Common myeloid progenitor, CD34-positive (primary cell): ENCODE data around the gene KCNMB2.

Experiments used
- CTCF ChIA-PET: fragments of 350-600 bp; sonication (Branson Sonifier 250); formaldehyde crosslinking; loops from one replicate; lab custom pipeline; 2021; ENCODE audit warnings: antibody characterized with exemption; lab: Charles Lee
- POLR2A ChIA-PET: fragments of 350-600 bp; sonication (Branson Sonifier 250); formaldehyde crosslinking; loops from one replicate; lab custom pipeline; 2021; ENCODE audit warnings: antibody characterized with exemption; lab: Charles Lee
- DNase-seq, 3 donors: peaks; one replicate each; pipeline versions ENCODE4 v3.0.0 to v3.0.0-alpha.2; 2013
- H3K27ac ChIP-seq, 2 experiments: 1 replicate in 1 of 2; 2 replicates in 1 of 2; pipeline ENCODE4 v1.7.0; 2013; ENCODE audit warnings: inconsistent platforms in 2 of 2, low read length in 2 of 2, mild to moderate bottlenecking in 2 of 2, low read depth in 1 of 2, moderate library complexity in 1 of 2; ENCODE audit not compliant: severe bottlenecking in 2 of 2, insufficient read depth in 1 of 2, poor library complexity in 1 of 2
- H3K27me3 ChIP-seq, 5 experiments: replicated peaks in 2 of 5; 1 replicate in 3 of 5; 2 replicates in 2 of 5; pipeline versions ENCODE4 v1.6.1 to v1.7.0; 2013; ENCODE audit warnings: low read length in 4 of 5, mild to moderate bottlenecking in 2 of 5, moderate library complexity in 2 of 5, inconsistent platforms in 1 of 5; ENCODE audit not compliant: insufficient read depth in 5 of 5, control insufficient read depth in 4 of 5
- H3K36me3 ChIP-seq, 4 experiments: 1 replicate in 2 of 4; 2 replicates in 2 of 4; pipeline versions ENCODE4 v1.6.1 to v1.7.0; 2013; ENCODE audit warnings: low read length in 3 of 4, control low read depth in 1 of 4, mild to moderate bottlenecking in 1 of 4; ENCODE audit not compliant: control insufficient read depth in 4 of 4, insufficient read depth in 4 of 4
- H3K4me1 ChIP-seq, 4 experiments: 1 replicate in 3 of 4; 2 replicates in 1 of 4; pipeline versions ENCODE4 v1.6.1 to v1.7.1; 2013; ENCODE audit warnings: low read length in 3 of 4, mild to moderate bottlenecking in 3 of 4, control low read depth in 1 of 4, inconsistent platforms in 1 of 4, moderate library complexity in 1 of 4; ENCODE audit not compliant: control insufficient read depth in 4 of 4, insufficient read depth in 4 of 4; ENCODE audit errors: control extremely low read depth in 1 of 4
- H3K4me3 ChIP-seq, 7 experiments: 1 replicate in 4 of 7; 2 replicates in 3 of 7; pipeline versions ENCODE4 v1.5.1 to v1.7.0; 2013; ENCODE audit warnings: mild to moderate bottlenecking in 7 of 7, low read length in 6 of 7, moderate library complexity in 6 of 7, inconsistent platforms in 2 of 7, low read depth in 2 of 7, control low read depth in 1 of 7; ENCODE audit not compliant: insufficient read depth in 4 of 7, control insufficient read depth in 1 of 7; ENCODE audit errors: extremely low read depth in 1 of 7
- H3K9me3 ChIP-seq, 5 experiments: 1 replicate in 4 of 5; 2 replicates in 1 of 5; pipeline versions ENCODE4 v1.6.1 to v1.7.1; 2013; ENCODE audit warnings: low read length in 4 of 5, mild to moderate bottlenecking in 2 of 5, inconsistent platforms in 1 of 5, low read depth in 1 of 5, moderate library complexity in 1 of 5; ENCODE audit not compliant: control insufficient read depth in 4 of 5, insufficient read depth in 2 of 5; ENCODE audit errors: control extremely low read depth in 1 of 5
- WGBS: methylation state at CpG from one replicate; pipeline ENCODE4 v1.1.5; 2013; ENCODE audit not compliant: insufficient coverage; 5-methylcytosine and 5-hydroxymethylcytosine counted together

Gene KCNMB2

DNA sequence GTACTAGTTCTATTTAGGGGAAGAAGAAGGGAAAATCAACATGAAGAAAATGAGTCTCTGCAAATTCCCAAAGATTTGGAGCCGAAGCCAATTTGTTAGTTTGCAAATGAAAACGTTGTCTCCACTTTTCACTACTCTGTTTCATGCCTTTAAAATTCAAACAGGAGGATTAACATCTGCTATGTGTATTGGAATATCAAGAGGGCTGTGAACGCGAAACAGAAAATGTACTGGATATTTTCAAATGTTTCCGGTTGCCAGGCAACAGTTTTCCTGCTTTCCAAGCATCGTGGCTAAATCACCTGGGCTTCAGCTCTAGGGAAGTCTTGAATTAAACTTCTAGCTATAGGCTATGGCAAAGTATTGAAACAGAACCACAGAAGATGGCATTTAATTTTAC lies 172.8 kb downstream of the KCNMB2 start:
- Histone ChIP-seq H3K27ac (no peak overlapping the region), H3K4me3 (no peak overlapping the region), H3K27me3 (no peaks in the 10 kb centered on the region), H3K4me1 (no peaks in the 10 kb centered on the region), H3K36me3 (no peaks in the 10 kb centered on the region), H3K9me3 (no peaks in the 10 kb centered on the region)
- CTCF ChIA-PET, result no interaction called here
- DNase-seq, result no peak
- WGBS, result 70% methylated on average over 3 of the region's 6 CpGs
- POLR2A ChIA-PET, result no interaction called here

DNA sequence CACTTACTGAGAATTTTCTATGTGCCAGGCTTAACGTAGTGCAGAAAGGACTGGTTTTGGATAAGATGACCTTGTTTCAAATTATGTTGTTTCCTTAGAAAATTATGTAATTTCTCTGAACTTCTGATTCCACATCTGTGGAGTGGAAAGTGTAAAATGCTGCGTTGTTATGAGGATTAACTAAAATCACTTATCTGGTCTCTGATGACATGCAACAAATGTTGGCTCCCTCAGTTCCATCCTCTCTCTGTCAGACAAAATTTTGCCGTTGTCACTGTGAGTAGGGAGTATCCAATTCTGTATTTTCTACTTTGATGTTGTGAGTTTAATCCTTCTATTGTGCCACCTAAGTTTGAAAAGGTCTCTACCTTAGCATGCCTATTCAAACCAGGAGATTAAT lies 175.5 kb downstream of the KCNMB2 start:
- Histone ChIP-seq H3K27me3 (no peaks in the 10 kb centered on the region), H3K4me1 (no peaks in the 10 kb centered on the region), H3K4me3 (no peak overlapping the region), H3K27ac (no peak overlapping the region), H3K36me3 (no peaks in the 10 kb centered on the region), H3K9me3 (no peaks in the 10 kb centered on the region)
- POLR2A ChIA-PET, result no interaction called here
- CTCF ChIA-PET, result no interaction called here
- DNase-seq, result no peak
- 88% methylated on average over 1 of the region's 3 CpGs for WGBS

DNA sequence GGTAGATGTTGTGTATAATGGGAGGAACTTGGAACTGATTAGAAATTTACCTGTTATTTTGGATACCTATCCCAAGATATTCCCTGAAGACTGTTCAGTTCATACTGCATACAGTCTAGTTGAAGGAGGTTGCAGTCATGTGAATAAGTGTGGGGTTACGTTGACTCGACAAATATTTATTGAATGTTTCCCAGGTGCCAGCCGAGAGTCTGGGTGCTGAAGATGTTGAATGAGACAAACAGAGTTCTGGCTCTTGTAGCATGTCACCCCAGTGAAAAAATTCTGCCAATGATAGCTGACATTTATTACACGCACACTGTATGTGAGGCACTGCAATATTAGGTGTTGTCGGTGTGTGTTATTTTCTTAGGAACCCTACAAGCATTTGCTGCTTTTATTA lies 176.0 kb downstream of the KCNMB2 start:
- WGBS, result 100% methylated on average over 3 of the region's 5 CpGs
- Histone ChIP-seq H3K27ac (no peak overlapping the region), H3K4me1 (no peaks in the 10 kb centered on the region), H3K36me3 (no peaks in the 10 kb centered on the region), H3K27me3 (no peaks in the 10 kb centered on the region), H3K9me3 (no peaks in the 10 kb centered on the region), H3K4me3 (no peak overlapping the region)
- DNase-seq, result no peak
- ChIA-PET CTCF (no interaction called here), POLR2A (no interaction called here)

DNA sequence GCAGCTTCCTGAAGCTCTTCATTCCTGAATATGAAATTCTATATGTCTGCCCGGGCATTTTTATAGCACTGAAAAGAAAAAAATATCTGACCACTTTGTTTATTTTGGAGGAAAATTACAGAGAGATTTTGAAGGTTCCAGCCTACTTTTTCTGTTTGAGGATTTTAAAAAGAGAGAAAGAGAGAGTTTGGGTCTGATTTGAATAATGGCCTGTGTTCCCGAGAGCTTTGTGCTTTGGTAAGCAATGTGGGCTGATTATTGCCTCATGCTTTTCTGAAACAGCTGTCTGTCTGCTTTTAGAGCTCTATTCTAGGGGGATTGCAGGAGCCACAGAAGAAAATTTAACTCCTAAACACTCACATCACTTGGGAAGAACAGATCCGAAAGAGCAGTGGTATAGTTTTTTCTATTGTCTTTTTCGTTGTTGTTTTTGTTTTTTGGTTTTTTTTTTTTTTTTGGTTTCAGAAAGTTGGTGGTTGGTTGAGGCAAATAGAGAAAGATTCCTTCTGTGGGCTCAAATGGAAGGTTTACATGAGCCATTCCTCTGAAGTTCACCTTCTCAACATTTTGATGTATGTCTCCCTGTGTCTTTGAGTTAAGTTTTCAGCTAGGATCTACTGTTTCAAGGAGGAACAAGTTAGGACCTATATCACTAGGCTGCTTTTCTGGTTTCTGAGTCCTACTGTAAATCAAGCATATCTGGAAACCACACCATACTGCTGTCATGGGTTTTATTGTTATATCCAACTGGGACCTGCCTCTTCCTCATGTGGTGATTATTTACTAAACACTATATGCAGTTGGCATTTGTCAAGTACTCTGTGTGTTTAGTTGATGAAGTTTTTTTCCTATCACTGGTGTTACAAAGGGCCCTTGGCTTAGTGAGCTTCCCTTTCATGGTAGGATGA lies 178.9 kb downstream of the KCNMB2 start:
- Histone ChIP-seq H3K27ac (no peak overlapping the region), H3K9me3 (no peaks in the 10 kb centered on the region), H3K4me1 (no peaks in the 10 kb centered on the region), H3K4me3 (no peak overlapping the region), H3K36me3 (no peaks in the 10 kb centered on the region), H3K27me3 (no peaks in the 10 kb centered on the region)
- ChIA-PET CTCF (no interaction called here), POLR2A (no interaction called here)
- DNase-seq, result no peak
- 96% methylated on average over 2 of the region's 4 CpGs for WGBS

DNA sequence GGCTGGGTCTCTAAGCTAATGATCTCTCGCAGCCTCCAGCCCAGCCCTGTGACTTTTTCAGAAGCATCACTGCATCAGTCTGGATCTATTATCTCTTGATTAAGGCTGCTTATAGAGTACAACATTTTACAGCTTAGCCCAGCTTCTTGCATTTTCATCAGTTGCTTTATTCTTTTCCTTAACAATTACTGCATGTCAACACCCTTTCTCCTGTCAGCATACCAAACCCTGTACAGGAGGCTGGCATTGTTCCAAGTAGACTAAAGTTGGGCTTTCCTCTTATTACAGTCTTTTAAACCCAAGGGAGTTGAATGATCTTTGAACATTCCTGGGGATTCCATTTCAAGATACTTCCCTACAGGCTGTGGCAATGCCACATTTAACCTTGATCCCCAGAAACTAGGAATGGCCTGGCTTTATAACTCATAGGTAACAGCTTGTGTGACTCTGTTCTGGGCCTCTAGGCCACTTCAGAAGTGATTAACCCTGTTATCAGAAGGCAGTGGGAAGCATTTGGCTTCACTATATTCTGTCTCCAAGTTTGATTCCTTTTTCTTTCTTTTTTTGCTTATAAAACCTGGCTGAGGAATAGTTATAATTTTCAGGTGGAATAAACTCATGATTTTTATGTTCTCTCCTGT lies 182.9 kb downstream of the KCNMB2 start:
- DNase-seq, result no peak
- Histone ChIP-seq H3K36me3 (no peaks in the 10 kb centered on the region), H3K27ac (no peak overlapping the region), H3K4me1 (no peaks in the 10 kb centered on the region), H3K4me3 (no peak overlapping the region), H3K9me3 (no peaks in the 10 kb centered on the region), H3K27me3 (no peaks in the 10 kb centered on the region)
- whole genome bisulfite sequencing, result no CpG with 5 or more reads among the region's 1 CpG
- ChIA-PET POLR2A (no interaction called here), CTCF (no interaction called here)

DNA sequence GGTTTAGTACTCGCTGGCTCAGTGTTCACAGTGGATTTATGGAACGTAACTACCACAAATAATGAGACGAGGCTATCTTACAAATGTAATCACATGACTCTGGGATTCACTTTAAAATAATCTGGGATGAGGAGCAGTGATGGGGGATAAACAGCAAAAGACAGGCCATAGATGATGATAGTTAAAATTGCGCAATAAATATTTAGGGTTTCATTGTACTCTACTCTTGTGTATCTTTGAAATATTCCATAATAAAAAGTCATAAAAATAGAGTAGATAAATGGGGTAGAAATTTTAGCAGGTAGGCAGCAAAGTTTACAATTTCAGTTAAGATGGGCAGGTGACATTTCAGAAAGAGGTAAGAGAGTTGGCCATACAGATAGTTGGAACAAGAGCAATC lies 196.6 kb downstream of the KCNMB2 start:
- Histone ChIP-seq H3K4me3 (no peak overlapping the region), H3K27ac (no peak overlapping the region), H3K9me3 (no peaks in the 10 kb centered on the region), H3K27me3 (no peaks in the 10 kb centered on the region), H3K4me1 (no peaks in the 10 kb centered on the region), H3K36me3 (no peaks in the 10 kb centered on the region)
- POLR2A ChIA-PET, result no interaction called here
- no peak for DNase-seq
- CTCF ChIA-PET, result no interaction called here
- WGBS, result 100% methylated on average over 1 of the region's 4 CpGs

DNA sequence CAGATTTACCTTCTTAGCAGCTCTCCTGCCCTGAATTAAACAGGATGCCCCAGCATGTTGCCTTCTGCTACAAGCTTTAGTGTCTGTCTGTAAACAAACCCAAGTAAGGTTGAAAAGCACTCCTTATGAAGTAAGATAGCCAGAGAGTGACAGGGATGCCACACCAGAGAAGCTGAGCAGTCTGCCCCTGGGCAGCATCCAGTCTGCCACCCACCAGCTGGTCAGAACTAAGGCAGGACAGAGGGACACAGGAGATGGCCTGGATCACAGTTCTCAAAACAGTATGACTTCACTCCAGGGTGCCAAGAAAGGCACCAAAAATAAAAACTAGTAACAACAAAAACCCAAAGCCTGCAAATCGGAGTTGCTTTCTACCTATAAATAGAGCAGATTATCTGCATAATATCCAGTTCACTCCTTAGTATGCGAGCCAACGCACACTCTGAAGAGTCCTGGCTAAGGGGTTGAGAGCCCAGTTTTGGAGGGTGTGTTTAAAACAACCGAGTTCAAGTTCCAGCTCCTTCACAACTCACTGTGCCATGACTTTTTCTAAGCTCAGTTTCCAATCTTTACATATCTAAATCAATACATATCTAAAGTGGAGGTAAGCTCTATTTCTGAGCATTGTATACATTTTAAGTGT lies 198.9 kb downstream of the KCNMB2 start:
- POLR2A ChIA-PET, result no interaction called here
- Histone ChIP-seq H3K9me3 (no peaks in the 10 kb centered on the region), H3K27me3 (no peaks in the 10 kb centered on the region), H3K27ac (no peak overlapping the region), H3K4me3 (no peak overlapping the region), H3K4me1 (no peaks in the 10 kb centered on the region), H3K36me3 (no peaks in the 10 kb centered on the region)
- CTCF ChIA-PET, result no interaction called here
- 96% methylated on average over 3 of the region's 4 CpGs for WGBS
- no peak for DNase-seq
